MM.1S (cell line): Measurements from ENCODE around the gene SLC39A3.

Experiments used
- DNase-seq: peaks from one replicate; pipeline ENCODE4 v3.0.0-alpha.2; 2015
- H2AFZ ChIP-seq: fragments of 300-600 bp; sonication (generic); 2 replicates; pipeline ENCODE4 v1.6.0; 2016; ENCODE audit warnings: antibody characterized with exemption, low read length
- H3F3A ChIP-seq: fragments of 300-600 bp; sonication (generic); 2 replicates; pipeline ENCODE4 v1.6.1; 2016; ENCODE audit warnings: mild to moderate bottlenecking, antibody characterized with exemption, low read length, moderate library complexity, mixed read lengths; ENCODE audit not compliant: insufficient read depth
- H3K27ac ChIP-seq: fragments of 300-600 bp; sonication (generic); 2 replicates; pipeline ENCODE4 v1.5.1; 2016; ENCODE audit warnings: mild to moderate bottlenecking, low read length
- H3K27me3 ChIP-seq: fragments of 300-600 bp; sonication (generic); replicated peaks from 2 replicates; pipeline ENCODE4 v1.6.0; 2016; ENCODE audit warnings: low read length; ENCODE audit not compliant: insufficient read depth
- H3K36me3 ChIP-seq: fragments of 300-600 bp; sonication (generic); replicated peaks from 2 replicates; pipeline ENCODE4 v1.6.1; 2016; ENCODE audit warnings: mild to moderate bottlenecking, low read length, mixed read lengths; ENCODE audit not compliant: insufficient read depth
- H3K4me1 ChIP-seq: fragments of 300-600 bp; sonication (generic); 2 replicates; pipeline ENCODE4 v1.6.1; 2016; ENCODE audit warnings: low read length, mixed read lengths
- H3K4me2 ChIP-seq: fragments of 300-600 bp; sonication (generic); 2 replicates; pipeline ENCODE4 v1.6.0; 2016; ENCODE audit warnings: low read depth, low read length
- H3K4me3 ChIP-seq: fragments of 300-600 bp; sonication (generic); 2 replicates; pipeline ENCODE4 v1.5.1; 2016; ENCODE audit warnings: low read length, mixed read lengths
- H3K79me2 ChIP-seq: fragments of 300-600 bp; sonication (generic); 2 replicates; pipeline ENCODE4 v1.6.1; 2016; ENCODE audit warnings: mixed run types, low read length, mixed read lengths
- H3K9ac ChIP-seq: fragments of 300-600 bp; sonication (generic); 2 replicates; pipeline ENCODE4 v1.6.1; 2016; ENCODE audit warnings: low read length, mixed read lengths
- H3K9me2 ChIP-seq: fragments of 300-600 bp; sonication (generic); replicated peaks from 2 replicates; pipeline ENCODE4 v1.6.1; 2016; ENCODE audit warnings: mild to moderate bottlenecking, low read length, mixed read lengths; ENCODE audit not compliant: insufficient read depth
- H3K9me3 ChIP-seq: fragments of 300-600 bp; sonication (generic); replicated peaks from 2 replicates; pipeline ENCODE4 v1.6.1; 2016; ENCODE audit warnings: mild to moderate bottlenecking, low read length, mixed read lengths; ENCODE audit not compliant: insufficient read depth
- H4K20me1 ChIP-seq: fragments of 300-600 bp; sonication (generic); 2 replicates; pipeline ENCODE4 v1.6.1; 2016; ENCODE audit warnings: mild to moderate bottlenecking, low read length, moderate library complexity, mixed read lengths; ENCODE audit not compliant: insufficient read depth
- CTCF ChIP-seq: fragments of 300-600 bp; sonication (generic); IDR thresholded peaks from 2 replicates; pipeline ENCODE4 v1.5.1; 2016; ENCODE audit warnings: antibody characterized with exemption, low read length, mixed read lengths
- EZH2 ChIP-seq: fragments of 300-600 bp; sonication (generic); optimal IDR thresholded peaks from 2 replicates; pipeline ENCODE3; 2017; ENCODE audit warnings: low read depth, mild to moderate bottlenecking, antibody characterized with exemption, low read length, mixed read lengths
- EZH2phosphoT487 ChIP-seq: fragments of 300-600 bp; sonication (generic); IDR thresholded peaks from 2 replicates; pipeline ENCODE4 v1.6.1; 2018; ENCODE audit warnings: antibody characterized with exemption, low read length

SLC39A3 gene, protein sequence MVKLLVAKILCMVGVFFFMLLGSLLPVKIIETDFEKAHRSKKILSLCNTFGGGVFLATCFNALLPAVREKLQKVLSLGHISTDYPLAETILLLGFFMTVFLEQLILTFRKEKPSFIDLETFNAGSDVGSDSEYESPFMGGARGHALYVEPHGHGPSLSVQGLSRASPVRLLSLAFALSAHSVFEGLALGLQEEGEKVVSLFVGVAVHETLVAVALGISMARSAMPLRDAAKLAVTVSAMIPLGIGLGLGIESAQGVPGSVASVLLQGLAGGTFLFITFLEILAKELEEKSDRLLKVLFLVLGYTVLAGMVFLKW

GRCh38 chr19:2739602-2740313 lies at the start of gene SLC39A3:
Gene SLC39A3 (minus strand): TSS chr19:2740017. CDS start chr19:2737257, 2,760 bp downstream.
- no peaks in the 10 kb centered on the region for H4K20me1 ChIP-seq
- H3K4me1 ChIP-seq: no peaks in the 10 kb centered on the region
- H3K36me3 ChIP-seq: no peaks in the 10 kb centered on the region; the same call in 1 of the 2 replicates
- DNase-seq: peak; percentile 99
- H3K9ac ChIP-seq: peak within 1 kb of the TSS; percentile 79
- H3K4me2 ChIP-seq: peak within 1 kb of the TSS; percentile 70
- peak within 1 kb of the TSS; percentile 97 for H3K4me3 ChIP-seq
- H3K27me3 ChIP-seq: no peaks in the 10 kb centered on the region
- H3K9me2 ChIP-seq: no peaks in the 10 kb centered on the region
- no peaks in the 10 kb centered on the region for H3K9me3 ChIP-seq
- H3F3A ChIP-seq: no peaks in the 10 kb centered on the region; the same call in 1 of the 2 replicates
- TF ChIP-seq EZH2phosphoT487 (no peak), EZH2 (no peak), CTCF (no peak)
- H2AFZ ChIP-seq: peak within 1 kb of the TSS; percentile 92
- H3K79me2 ChIP-seq: peaks cover 35% of the 10 kb centered on the region
- peak within 1 kb of the TSS; percentile 6; the same call in 1 of the 2 replicates for H3K27ac ChIP-seq

DNA sequence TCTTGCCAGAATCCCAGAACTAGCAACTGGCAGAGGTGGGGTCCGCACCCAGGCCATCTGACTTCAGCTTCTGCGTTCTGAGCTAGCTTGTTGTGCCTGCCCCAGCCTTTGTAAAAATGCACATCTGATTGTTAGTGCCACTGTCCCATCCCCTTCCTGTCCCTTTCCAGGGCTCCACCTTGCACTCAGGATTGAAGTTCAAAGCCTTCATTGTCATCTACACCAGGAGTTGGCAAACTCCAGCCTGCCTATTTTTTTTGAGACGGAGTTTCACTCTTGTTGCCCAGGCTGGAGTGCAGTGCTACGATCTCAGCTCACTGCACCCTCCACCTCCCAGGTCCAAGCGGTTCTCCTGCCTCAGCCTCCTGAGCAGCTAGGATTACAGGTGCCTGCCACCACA lies 48.4 kb upstream of the SLC39A3 start:
- Histone ChIP-seq H3K36me3 (no peaks in the 10 kb centered on the region), H3K4me3 (no peak overlapping the region), H4K20me1 (no peaks in the 10 kb centered on the region), H3K9me2 (no peaks in the 10 kb centered on the region), H3K9me3 (no peaks in the 10 kb centered on the region), H3K4me1 (peaks cover 13% of the 10 kb centered on the region), H3K9ac (no peak overlapping the region), H3K27me3 (no peaks in the 10 kb centered on the region), H3K4me2 (no peak overlapping the region), H2AFZ (no peak overlapping the region), H3K79me2 (peaks cover 65% of the 10 kb centered on the region), H3K27ac (no peak overlapping the region), H3F3A (peaks cover 15% of the 10 kb centered on the region)
- TF ChIP-seq CTCF: no peak
- no peak for TF ChIP-seq EZH2phosphoT487
- TF ChIP-seq EZH2: no peak
- DNase-seq: no peak

DNA sequence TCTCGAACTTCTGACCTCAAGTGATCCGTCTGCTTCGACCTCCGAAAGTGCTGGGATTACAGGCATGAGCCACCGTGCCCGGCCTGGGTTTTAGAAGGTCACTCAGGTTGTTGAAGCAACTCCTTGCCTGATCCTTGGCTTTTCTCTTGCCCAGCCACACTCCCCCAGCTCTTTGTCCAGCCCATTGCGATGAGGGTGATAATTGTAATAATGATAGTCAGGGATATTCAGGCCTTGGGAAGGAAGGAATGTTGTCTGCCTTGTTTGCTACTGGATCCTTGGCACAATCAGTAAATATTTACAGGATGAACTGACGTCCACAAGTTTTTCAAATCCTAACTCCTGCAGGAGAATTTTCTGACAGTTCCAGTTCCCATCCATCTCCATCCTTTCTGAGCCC lies 47.3 kb upstream of the SLC39A3 start:
- H3K27ac ChIP-seq: no peak overlapping the region
- TF ChIP-seq EZH2 (no peak), EZH2phosphoT487 (no peak), CTCF (no peak)
- H3K4me2 ChIP-seq: no peak overlapping the region

More for the DNA sequence above, 47.3 kb upstream of the SLC39A3 start:
- DNase-seq: no peak
- Histone ChIP-seq H3K4me1 (peaks cover 14% of the 10 kb centered on the region), H3K9ac (no peak overlapping the region), H3K36me3 (no peaks in the 10 kb centered on the region), H3F3A (peaks cover 15% of the 10 kb centered on the region), H2AFZ (no peak overlapping the region), H3K4me3 (no peak overlapping the region), H3K9me2 (no peaks in the 10 kb centered on the region), H3K9me3 (no peaks in the 10 kb centered on the region), H4K20me1 (no peaks in the 10 kb centered on the region), H3K79me2 (peaks cover 75% of the 10 kb centered on the region), H3K27me3 (no peaks in the 10 kb centered on the region)
